Activated naive CD4-positive, alpha-beta T cell treated with anti-CD3 and anti-CD28 coated beads for 36 hours (primary cell): ENCODE data around the gene ATP6V0E1. TPM values are rescaled to one million over a fixed set of nuclear protein-coding genes. Genes with fewer than 3 reads are reported as not detected.

Source experiments
- CTCF ChIA-PET: fragments of 350-600 bp; sonication (Branson Sonifier 250); formaldehyde crosslinking; loops from one replicate; lab custom pipeline; 2021; ENCODE audit warnings: antibody characterized with exemption; lab: Charles Lee
- DNase-seq: peaks from one replicate; pipeline ENCODE4 v3.0.0-alpha.2; 2020
- H3K27ac Mint-ChIP-seq: one replicate; pipeline ENCODE4 v1.8.0; 2021; ENCODE audit warnings: mild to moderate bottlenecking, mixed read lengths
- H3K27me3 Mint-ChIP-seq: one replicate; pipeline ENCODE4 v1.8.0; 2021; ENCODE audit warnings: low read depth, mixed read lengths
- H3K36me3 Mint-ChIP-seq: one replicate; pipeline ENCODE4 v1.8.0; 2021; ENCODE audit warnings: low read depth, mixed read lengths
- H3K4me1 Mint-ChIP-seq: one replicate; pipeline ENCODE4 v1.8.0; 2021; ENCODE audit warnings: low read depth, mixed read lengths
- H3K4me3 Mint-ChIP-seq: one replicate; pipeline ENCODE4 v1.8.0; 2021; ENCODE audit warnings: mild to moderate bottlenecking, moderate library complexity, mixed read lengths
- H3K9me3 Mint-ChIP-seq: one replicate; pipeline ENCODE4 v1.8.0; 2021; ENCODE audit warnings: mixed read lengths
- intact Hi-C: fragments of 100-400 bp; cut with micrococcal nuclease; formaldehyde crosslinking; loops from one replicate; pipeline ENCODE4 v1.15.1; 2023
- total RNA-seq, 2 experiments: library from RNA; stranded (reverse); gene quantifications; one replicate each; pipeline ENCODE4 v1.2.3, GENCODE V29; 2021

The ATP6V0E1 gene
- total RNA-seq, 2 experiments from 2014 or later = 70.9 to 71.9 TPM

- Mint-ChIP-seq H3K9me3 (no peaks in the 10 kb centered on the region), H3K4me3 (no peak overlapping the region), H3K36me3 (no peaks in the 10 kb centered on the region), H3K27me3 (no peaks in the 10 kb centered on the region), H3K27ac (no peak overlapping the region), H3K4me1 (no peaks in the 10 kb centered on the region)
- no peak for DNase-seq
- intact Hi-C loops = no loop called here
- CTCF ChIA-PET = interaction anchor here (0.6 kb wide), 1 partner anchor 166 kb away, joined by 3 read pairs; no protein-coding TSS in a partner anchor
Observed at GRCh38 chr5:172945151-172945550, 38.4 kb upstream of the ATP6V0E1 start.

GRCh38 chr5:172946146-172946545 lies 37.4 kb upstream of the ATP6V0E1 start:
- CTCF ChIA-PET = no interaction called here
- H3K4me1 Mint-ChIP-seq = no peaks in the 10 kb centered on the region

GRCh38 chr5:172949426-172949825 lies 34.1 kb upstream of the ATP6V0E1 start:
- intact Hi-C loops = no loop called here
- DNase-seq = no peak
- Mint-ChIP-seq H3K27me3 (no peaks in the 10 kb centered on the region), H3K27ac (no peak overlapping the region), H3K4me3 (no peak overlapping the region), H3K9me3 (no peaks in the 10 kb centered on the region), H3K36me3 (no peaks in the 10 kb centered on the region), H3K4me1 (no peaks in the 10 kb centered on the region)
- CTCF ChIA-PET = interaction anchor here (1.2 kb wide), 1 partner anchor 33 kb away, joined by 4 read pairs; no protein-coding TSS in a partner anchor

More at GRCh38 chr5:172946146-172946545, 37.4 kb upstream of the ATP6V0E1 start:
- no peak for DNase-seq
- H3K36me3 Mint-ChIP-seq = no peaks in the 10 kb centered on the region
- H3K9me3 Mint-ChIP-seq = no peaks in the 10 kb centered on the region
- H3K27me3 Mint-ChIP-seq = no peaks in the 10 kb centered on the region
- intact Hi-C loops = no loop called here
- no peak overlapping the region for H3K27ac Mint-ChIP-seq
- H3K4me3 Mint-ChIP-seq = no peak overlapping the region

GRCh38 chr5:172950176-172950965 lies 33.2 kb upstream of the ATP6V0E1 start:
- Mint-ChIP-seq H3K4me3 (no peak overlapping the region), H3K4me1 (no peaks in the 10 kb centered on the region), H3K36me3 (no peaks in the 10 kb centered on the region), H3K27ac (no peak overlapping the region), H3K27me3 (no peaks in the 10 kb centered on the region), H3K9me3 (no peaks in the 10 kb centered on the region)
- no peak for DNase-seq
- intact Hi-C loops = no loop called here
- CTCF ChIA-PET = interaction anchor here (0.6 to 1.5 kb wide), 2 partner anchors 18 to 178 kb away, joined by 3 to 7 read pairs; no protein-coding TSS in a partner anchor

- Mint-ChIP-seq H3K4me1 (no peaks in the 10 kb centered on the region), H3K27ac (no peak overlapping the region), H3K36me3 (no peaks in the 10 kb centered on the region), H3K4me3 (no peak overlapping the region), H3K27me3 (no peaks in the 10 kb centered on the region), H3K9me3 (no peaks in the 10 kb centered on the region)
- intact Hi-C loops = no loop called here
- no peak for DNase-seq
- CTCF ChIA-PET = interaction anchor here (0.8 to 1.5 kb wide), 2 partner anchors 19 to 254 kb away, joined by 3 read pairs; no protein-coding TSS in a partner anchor
Observed at GRCh38 chr5:172951371-172952033, 32.1 kb upstream of the ATP6V0E1 start.

- no peaks in the 10 kb centered on the region for H3K27me3 Mint-ChIP-seq
- intact Hi-C loops = no loop called here
- H3K9me3 Mint-ChIP-seq = no peaks in the 10 kb centered on the region
- H3K36me3 Mint-ChIP-seq = no peaks in the 10 kb centered on the region
- no peak overlapping the region for H3K4me3 Mint-ChIP-seq
- no peaks in the 10 kb centered on the region for H3K4me1 Mint-ChIP-seq
- DNase-seq = no peak
- H3K27ac Mint-ChIP-seq = no peak overlapping the region
- CTCF ChIA-PET = interaction anchor here (0.8 kb wide), 1 partner anchor 255 kb away, joined by 3 read pairs; no protein-coding TSS in a partner anchor
Observed at GRCh38 chr5:172952034-172952511, 31.5 kb upstream of the ATP6V0E1 start.

- intact Hi-C loops = no loop called here
- H3K36me3 Mint-ChIP-seq = no peaks in the 10 kb centered on the region
- H3K4me3 Mint-ChIP-seq = no peak overlapping the region
- no peak overlapping the region for H3K27ac Mint-ChIP-seq
- H3K27me3 Mint-ChIP-seq = no peaks in the 10 kb centered on the region
- no peaks in the 10 kb centered on the region for H3K4me1 Mint-ChIP-seq
- no peaks in the 10 kb centered on the region for H3K9me3 Mint-ChIP-seq
- CTCF ChIA-PET = interaction anchor here (0.6 to 1.1 kb wide), 4 partner anchors 108 to 241 kb away, joined by 3 to 6 read pairs (median 4); no protein-coding TSS in a partner anchor
- DNase-seq = no peak
Observed at GRCh38 chr5:172953776-172954675, 29.5 kb upstream of the ATP6V0E1 start.

GRCh38 chr5:172954751-172955159 lies 28.8 kb upstream of the ATP6V0E1 start:
- no peaks in the 10 kb centered on the region for H3K9me3 Mint-ChIP-seq
- H3K4me1 Mint-ChIP-seq = no peaks in the 10 kb centered on the region
- DNase-seq = no peak
- CTCF ChIA-PET = interaction anchor here (0.6 to 0.7 kb wide), 2 partner anchors 107 to 190 kb away, joined by 3 to 6 read pairs; no protein-coding TSS in a partner anchor
- no peaks in the 10 kb centered on the region for H3K27me3 Mint-ChIP-seq
- H3K27ac Mint-ChIP-seq = no peak overlapping the region
- no peaks in the 10 kb centered on the region for H3K36me3 Mint-ChIP-seq
- intact Hi-C loops = loop anchor here (5.0 kb wide), 1 partner anchor 328 kb away; no protein-coding TSS in a partner anchor
- H3K4me3 Mint-ChIP-seq = no peak overlapping the region

- H3K27ac Mint-ChIP-seq = no peak overlapping the region
- H3K4me3 Mint-ChIP-seq = no peak overlapping the region
- H3K9me3 Mint-ChIP-seq = no peaks in the 10 kb centered on the region
- DNase-seq = no peak
- intact Hi-C loops = loop anchor here (5.0 kb wide), 1 partner anchor 326 kb away; no protein-coding TSS in a partner anchor
- no peaks in the 10 kb centered on the region for H3K27me3 Mint-ChIP-seq
- H3K36me3 Mint-ChIP-seq = peaks cover 2% of the 10 kb centered on the region
- H3K4me1 Mint-ChIP-seq = peaks cover 11% of the 10 kb centered on the region
- CTCF ChIA-PET = no interaction called here
Observed at GRCh38 chr5:172956228-172956627, 27.3 kb upstream of the ATP6V0E1 start.

- H3K9me3 Mint-ChIP-seq = no peaks in the 10 kb centered on the region
- no peak for DNase-seq
- H3K27ac Mint-ChIP-seq = no peak overlapping the region
- intact Hi-C loops = loop anchor here (5.0 kb wide), 1 partner anchor 325 kb away; no protein-coding TSS in a partner anchor
- H3K27me3 Mint-ChIP-seq = no peaks in the 10 kb centered on the region
- CTCF ChIA-PET = interaction anchor here (1.0 kb wide), 1 partner anchor 242 kb away, joined by 4 read pairs; no protein-coding TSS in a partner anchor
- no peak overlapping the region for H3K4me3 Mint-ChIP-seq
- H3K36me3 Mint-ChIP-seq = peaks cover 6% of the 10 kb centered on the region
- peaks cover 16% of the 10 kb centered on the region for H3K4me1 Mint-ChIP-seq
Observed at GRCh38 chr5:172956936-172957335, 26.6 kb upstream of the ATP6V0E1 start.

GRCh38 chr5:172957458-172957857 lies 26.1 kb upstream of the ATP6V0E1 start:
- Mint-ChIP-seq H3K4me1 (peaks cover 16% of the 10 kb centered on the region), H3K4me3 (no peak overlapping the region), H3K36me3 (peaks cover 6% of the 10 kb centered on the region), H3K27ac (no peak overlapping the region), H3K9me3 (no peaks in the 10 kb centered on the region), H3K27me3 (no peaks in the 10 kb centered on the region)
- CTCF ChIA-PET = interaction anchor here (1.0 kb wide), 1 partner anchor 243 kb away, joined by 4 read pairs; no protein-coding TSS in a partner anchor
- no peak for DNase-seq
- intact Hi-C loops = loop anchor here (5.0 kb wide), 1 partner anchor 325 kb away; no protein-coding TSS in a partner anchor
